ENCODE results near the gene SGF29.

DNA sequence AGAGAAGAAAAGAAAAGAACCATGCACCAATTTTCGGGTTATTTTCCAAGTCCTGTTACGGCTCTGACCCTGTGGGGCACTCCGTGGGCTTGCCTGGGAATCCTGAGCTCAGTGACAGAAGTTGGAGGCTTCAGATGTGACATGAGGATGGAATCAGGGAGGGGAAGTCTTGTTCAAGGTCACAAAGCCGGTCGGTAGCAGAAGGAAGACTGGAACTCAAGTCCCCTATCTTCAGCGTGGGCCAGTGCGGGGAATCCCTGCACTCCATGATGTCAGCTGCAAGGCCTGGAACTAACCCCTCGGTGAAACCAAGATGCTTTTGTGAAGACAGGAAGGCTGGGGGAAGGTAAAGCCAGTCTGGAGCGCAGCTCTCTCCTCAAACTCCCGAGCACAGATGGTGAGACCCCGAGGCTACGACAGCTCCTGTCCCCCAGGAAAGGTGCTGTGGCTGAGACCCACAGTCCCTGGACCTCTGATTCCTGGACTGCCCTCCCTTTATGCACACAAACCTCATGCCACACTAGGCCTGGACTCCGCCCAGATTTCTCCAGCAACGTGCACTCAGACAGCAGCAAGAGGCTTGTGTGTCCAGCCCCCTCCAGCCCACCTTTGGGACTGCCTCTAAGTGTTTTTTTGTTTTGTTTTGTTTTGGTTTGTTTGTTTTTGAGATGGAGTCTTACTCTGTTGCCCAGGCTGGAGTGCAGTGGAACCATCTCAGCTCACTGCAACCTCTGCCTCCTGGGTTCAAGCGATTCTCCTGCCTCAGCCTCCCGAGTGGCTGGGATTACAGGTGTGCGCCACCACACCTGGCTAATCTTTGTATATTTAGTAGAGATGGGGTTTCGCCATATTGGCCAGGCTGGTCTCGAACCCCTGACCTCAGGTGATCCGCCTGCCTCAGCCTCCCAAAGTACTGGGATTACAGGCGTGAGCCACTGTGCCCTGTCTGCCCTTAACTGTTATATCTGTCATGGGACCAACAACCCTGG lies 41.6 kb upstream of the SGF29 start:
- TF ChIP-seq, protein P1, sequence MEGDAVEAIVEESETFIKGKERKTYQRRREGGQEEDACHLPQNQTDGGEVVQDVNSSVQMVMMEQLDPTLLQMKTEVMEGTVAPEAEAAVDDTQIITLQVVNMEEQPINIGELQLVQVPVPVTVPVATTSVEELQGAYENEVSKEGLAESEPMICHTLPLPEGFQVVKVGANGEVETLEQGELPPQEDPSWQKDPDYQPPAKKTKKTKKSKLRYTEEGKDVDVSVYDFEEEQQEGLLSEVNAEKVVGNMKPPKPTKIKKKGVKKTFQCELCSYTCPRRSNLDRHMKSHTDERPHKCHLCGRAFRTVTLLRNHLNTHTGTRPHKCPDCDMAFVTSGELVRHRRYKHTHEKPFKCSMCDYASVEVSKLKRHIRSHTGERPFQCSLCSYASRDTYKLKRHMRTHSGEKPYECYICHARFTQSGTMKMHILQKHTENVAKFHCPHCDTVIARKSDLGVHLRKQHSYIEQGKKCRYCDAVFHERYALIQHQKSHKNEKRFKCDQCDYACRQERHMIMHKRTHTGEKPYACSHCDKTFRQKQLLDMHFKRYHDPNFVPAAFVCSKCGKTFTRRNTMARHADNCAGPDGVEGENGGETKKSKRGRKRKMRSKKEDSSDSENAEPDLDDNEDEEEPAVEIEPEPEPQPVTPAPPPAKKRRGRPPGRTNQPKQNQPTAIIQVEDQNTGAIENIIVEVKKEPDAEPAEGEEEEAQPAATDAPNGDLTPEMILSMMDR (IDR thresholded peaks at IDR 0.05) = no peak
- TF ChIP-seq POLR2A (IDR thresholded peaks at IDR 0.05) (no peak), POLR2AphosphoS5 (IDR thresholded peaks at IDR 0.05) (no peak)

Data from breast epithelium (tissue), 3 donors.